GM18498 (cell line): ENCODE measurements around the gene TSPOAP1.

Experiments
- ATAC-seq: cut with Tn5 transposase; IDR thresholded peaks from one replicate; pipeline ENCODE4 v1.9.1; 2021; ENCODE audit warnings: mild to moderate bottlenecking, moderate library complexity; ENCODE audit not compliant: unreplicated experiment

The TSPOAP1 gene

GRCh38 chr17:58328195-58329034 lies at the start of gene TSPOAP1:
TSPOAP1 (minus strand) TSS chr17:58328795; CDS start chr17:58327920, 875 bp downstream.
- ATAC-seq: peak; percentile 5

DNA sequence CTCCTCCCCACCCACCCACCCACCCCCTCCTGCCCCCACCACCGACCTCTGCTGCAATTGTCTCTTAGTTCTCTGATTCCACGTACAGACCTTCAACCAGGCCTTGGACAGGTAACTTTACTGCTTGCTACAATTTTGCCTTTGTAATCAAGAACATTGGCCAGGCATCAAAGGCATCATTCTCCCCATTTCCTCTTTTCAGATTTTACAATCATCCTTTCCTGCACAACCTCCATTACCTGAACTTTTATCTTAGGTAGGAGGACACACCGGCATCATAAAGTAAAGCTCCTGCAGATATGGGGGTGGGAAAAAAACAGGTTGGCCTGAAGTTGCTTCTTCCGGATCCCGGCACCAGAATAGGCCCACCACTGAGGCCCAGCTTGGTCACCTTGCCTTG lies 49.1 kb upstream of the TSPOAP1 start:
- no peak for ATAC-seq

- ATAC-seq: no peak
Measured at GRCh38 chr17:58377093-58377601, 48.6 kb upstream of the TSPOAP1 start.

DNA sequence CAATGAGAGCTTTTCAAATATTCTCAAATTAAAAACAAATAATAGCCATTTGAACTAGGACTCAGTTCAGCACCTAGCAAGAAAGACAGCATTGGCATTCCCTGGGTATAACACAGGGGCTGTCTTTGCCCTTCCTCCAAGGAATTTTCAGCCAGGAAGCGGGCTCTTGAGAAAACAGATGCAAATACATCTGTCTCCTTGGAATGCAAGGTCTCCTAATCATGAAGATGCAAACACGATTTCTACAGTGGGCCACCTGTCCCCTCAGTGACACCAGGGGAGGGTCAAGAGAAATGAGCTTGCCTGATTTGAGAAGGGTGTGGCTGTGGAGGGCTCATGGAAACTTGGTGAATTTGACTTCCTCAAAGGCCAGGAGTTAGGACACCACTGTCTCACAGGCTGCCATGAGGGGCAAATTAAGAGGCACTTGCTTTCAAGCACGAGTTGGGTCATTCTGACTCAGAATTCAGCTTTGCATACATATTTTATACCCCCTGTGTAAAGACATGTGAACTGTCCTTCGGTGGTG lies 47.9 kb upstream of the TSPOAP1 start:
- no peak for ATAC-seq

GRCh38 chr17:58375811-58376210 lies 47.2 kb upstream of the TSPOAP1 start:
- ATAC-seq: no peak

GRCh38 chr17:58375256-58375655 lies 46.7 kb upstream of the TSPOAP1 start:
- ATAC-seq: no peak

- ATAC-seq: no peak
Measured at GRCh38 chr17:58373923-58374322, 45.3 kb upstream of the TSPOAP1 start.

GRCh38 chr17:58373003-58373402 lies 44.4 kb upstream of the TSPOAP1 start:
- ATAC-seq: no peak

DNA sequence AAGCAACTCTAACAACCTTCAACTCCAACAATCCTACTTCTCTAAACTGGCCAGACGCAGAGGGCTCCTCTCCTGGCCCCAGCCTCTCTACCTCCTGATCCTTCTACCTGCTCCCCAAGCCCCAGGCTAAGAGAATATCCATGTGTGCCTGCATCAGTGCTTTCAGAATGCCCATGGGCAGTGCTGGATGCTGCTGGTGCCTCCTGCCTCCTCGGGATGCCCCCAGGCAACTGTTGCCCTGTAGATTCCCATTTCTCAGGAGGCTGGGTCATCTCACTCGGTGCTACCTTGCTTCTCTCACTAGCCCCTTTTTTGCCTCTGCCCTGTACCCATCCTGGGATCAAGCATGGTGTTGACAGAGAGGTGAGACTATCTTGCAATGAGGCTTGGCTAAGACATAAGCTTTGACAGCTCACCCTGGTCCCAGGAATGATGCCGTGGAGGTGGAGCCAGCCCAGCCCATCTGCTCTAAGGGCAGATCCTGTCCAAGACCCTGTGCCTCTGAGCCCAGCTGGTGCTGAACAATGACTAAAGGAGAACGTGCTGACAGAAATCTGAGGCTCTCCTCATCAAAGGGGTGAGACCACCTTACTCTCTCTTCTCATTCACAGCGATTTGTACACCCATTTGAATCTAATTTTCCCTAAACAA lies 42.8 kb upstream of the TSPOAP1 start:
- no peak for ATAC-seq

GRCh38 chr17:58370716-58371115 lies 42.1 kb upstream of the TSPOAP1 start:
- no peak for ATAC-seq

- ATAC-seq: no peak
Measured at GRCh38 chr17:58370309-58370708, 41.7 kb upstream of the TSPOAP1 start.

- ATAC-seq: no peak
Measured at GRCh38 chr17:58369214-58370031, 40.8 kb upstream of the TSPOAP1 start.

- no peak for ATAC-seq
Measured at GRCh38 chr17:58368860-58369213, 40.2 kb upstream of the TSPOAP1 start.

DNA sequence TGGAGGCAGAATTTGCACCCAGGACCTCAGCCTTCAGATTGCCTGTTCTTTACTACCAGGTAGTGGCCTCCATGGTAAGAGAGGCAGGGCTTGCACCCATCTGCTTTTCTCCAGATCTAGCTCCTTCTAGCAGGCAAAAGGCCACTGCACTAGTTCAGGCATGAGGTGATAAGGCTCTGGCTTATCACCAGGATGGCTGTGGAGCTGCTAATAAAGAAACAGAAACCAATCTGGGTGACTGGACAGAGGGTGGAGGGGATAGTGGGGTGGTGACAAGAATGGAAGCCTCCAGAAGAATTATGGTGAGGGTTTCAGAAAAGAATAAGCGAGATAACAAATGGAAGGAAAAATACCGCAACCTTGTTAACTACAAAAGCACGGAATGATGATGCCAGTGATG lies 38.9 kb upstream of the TSPOAP1 start:
- ATAC-seq: no peak

DNA sequence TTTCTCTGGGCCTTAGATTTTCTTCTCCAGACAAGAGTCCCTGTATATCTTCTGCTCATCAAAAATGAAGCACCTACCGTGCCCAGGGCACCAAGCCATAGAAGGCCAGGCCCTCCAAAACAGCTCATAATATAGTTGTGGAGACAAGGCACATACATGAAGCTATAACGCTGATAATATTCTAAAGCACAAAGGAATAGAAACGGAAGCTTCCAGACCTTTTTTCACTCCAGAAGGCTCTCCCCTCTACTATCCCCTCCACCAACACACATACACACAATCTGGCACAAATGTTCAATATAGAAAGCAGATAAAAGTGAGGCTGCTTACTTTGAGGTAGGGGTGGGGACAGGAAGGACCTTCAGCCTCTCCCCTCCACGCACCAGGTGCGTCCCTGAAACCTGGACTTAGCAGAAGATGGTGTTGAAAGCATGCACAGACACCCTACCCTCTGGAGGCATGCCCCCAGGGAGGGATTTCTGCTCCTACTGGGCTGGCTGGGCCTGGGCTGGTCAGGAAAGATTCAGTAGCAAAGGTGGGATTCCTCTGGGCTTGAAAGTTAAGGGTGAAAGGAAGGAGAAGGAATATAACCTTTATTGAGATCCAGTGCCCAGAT lies 37.5 kb upstream of the TSPOAP1 start:
- no peak for ATAC-seq

DNA sequence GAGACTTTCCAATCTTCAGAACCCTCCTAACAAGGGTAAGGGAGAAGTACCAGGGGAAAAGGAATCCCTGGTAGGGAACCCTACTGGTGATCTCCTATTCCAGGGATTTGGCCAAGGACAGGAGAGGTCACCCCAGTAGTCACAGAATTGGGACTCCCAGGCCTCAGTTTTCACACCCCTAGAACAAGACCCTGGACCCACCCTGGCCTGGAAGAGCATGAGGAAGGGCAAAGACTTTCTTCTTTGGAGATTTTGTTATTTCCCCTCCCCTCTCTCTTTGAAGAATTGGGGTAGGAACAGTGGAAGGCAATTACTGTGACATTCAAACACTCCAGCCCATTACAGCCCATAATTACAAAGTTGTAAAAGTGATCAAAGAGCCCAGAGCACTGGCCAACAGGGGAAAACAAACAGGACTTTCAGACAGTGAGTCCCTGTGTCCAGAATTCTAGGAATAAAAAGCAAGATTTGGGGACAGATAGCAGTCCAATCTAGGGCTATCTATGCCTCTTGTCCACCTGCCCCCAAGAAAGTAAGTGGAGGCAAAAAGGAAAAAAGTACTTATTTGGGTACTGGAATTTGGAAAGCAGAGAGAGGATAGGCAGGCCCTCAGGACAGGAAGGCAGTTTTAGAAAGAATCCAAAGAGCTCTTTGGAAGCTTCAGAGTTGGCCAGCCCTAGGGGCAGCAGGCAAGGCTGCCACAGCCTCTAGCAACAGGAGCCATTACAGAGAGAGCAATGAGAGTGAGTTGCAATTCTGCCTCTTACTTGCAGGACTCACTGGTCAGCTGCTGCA lies 36.8 kb upstream of the TSPOAP1 start:
- no peak for ATAC-seq

DNA sequence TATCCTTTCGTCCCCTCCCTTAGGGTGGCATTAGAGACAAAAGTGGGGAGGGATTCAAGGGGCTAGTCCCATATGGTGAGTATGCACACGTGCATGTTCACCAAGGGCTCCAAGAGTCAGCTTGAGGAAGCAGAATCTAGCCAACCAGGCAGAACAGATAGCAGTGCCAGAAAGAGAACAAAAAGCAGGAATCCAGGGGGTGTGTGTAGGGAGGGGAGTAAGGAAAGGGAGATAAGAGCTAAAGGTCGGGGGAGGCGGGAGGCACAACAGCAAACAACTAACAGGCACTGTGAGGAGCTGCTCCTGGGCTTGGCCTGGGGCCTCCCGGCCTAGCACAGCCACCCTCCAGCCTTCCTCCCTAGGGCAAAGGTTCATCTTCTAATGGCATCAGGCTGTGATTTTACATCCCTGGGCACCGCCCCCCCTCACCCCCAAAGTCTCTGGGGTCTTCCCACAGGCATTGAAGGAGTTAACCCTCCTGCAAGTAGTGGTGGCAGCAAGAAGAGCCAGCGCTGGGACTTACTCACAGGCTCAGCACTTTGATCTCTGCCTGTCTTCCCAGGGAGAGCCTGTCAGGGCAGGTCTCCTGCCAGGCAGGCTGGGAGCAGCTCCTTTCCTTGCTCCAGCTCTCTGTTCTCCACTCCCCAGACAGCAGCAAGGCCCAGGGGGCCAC lies 35.8 kb upstream of the TSPOAP1 start:
- no peak for ATAC-seq

DNA sequence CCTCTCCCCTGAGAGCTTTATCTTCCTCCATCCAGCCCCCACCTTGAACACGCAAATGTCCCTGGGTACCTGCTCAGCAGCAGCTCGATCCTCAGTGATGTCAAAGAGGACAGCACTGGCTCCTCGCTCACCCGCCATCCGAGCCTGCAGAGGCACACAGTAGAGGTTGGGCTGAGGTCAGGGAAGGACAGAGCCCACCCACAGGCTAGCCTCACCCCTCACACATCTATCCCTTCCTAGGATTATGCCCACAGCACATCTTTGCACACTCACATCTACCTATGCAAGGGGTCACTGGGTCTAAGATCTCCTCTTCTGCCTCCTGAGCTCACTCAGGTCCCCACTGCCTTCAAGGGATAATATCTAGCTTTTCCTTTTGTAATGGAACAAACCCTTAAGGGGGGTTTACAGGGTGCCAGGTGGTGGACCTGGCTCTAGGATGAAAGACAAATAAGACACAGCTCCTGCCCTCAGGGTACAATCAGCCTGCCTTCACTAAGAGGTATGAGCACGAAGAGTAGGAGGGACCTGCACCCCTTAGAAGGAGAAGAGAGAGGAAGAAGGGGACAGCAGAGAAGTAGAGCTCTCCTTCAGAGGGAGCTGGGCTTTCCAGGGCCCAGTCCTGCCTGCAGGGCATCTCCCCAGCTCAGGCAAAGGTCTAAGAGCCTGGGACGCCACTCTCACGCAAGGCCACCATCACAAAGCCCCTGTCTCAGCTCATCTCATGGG lies 35.0 kb upstream of the TSPOAP1 start:
- ATAC-seq: no peak
